ENCODE data around the gene G0S2. TPM values are rescaled to one million over a fixed set of nuclear protein-coding genes. Genes with fewer than 3 reads are reported as not detected.

G0S2 gene
- total and polyA plus RNA-seq, 9 of the 15 experiments (the other 6 are each of a cell fraction or from before 2014, with no cell fraction given): 0.18 to 65.6 (median 11.4) TPM

GRCh38 chr1:209673631-209674417, 1.4 kb upstream of the G0S2 start (continued):
- TF ChIP-seq FOXK1 (CRISPR knock-in tag; IDR thresholded peaks at IDR 0.05; ENCODE audit: borderline replicate concordance) (no peak), E2F1 (CRISPR knock-in tag; IDR thresholded peaks at IDR 0.05) (no peak), CREB5 (CRISPR knock-in tag; IDR thresholded peaks at IDR 0.05) (no peak; the same call in 1 of the 2 replicates), GATAD2B (IDR thresholded peaks at IDR 0.05; ENCODE audit: borderline replicate concordance) (no peak), TRIM24 (IDR thresholded peaks at IDR 0.05) (peak; percentile 81; a peak in 2 of 4 replicates), ZFP36 (IDR thresholded peaks at IDR 0.05; ENCODE audit: low read depth, low read length, partially characterized antibody) (peak; percentile 39), POLR2H (tag; IDR thresholded peaks at IDR 0.05; ENCODE audit: low read depth) (peak; percentile 88), NEUROD1 (IDR thresholded peaks at IDR 0.05; ENCODE audit: borderline replicate concordance, low read depth, low read length, partially characterized antibody) (peak; percentile 50), CHD1 (IDR thresholded peaks at IDR 0.05; ENCODE audit: low read length) (no peak), ZFP91 (CRISPR knock-in tag; IDR thresholded peaks at IDR 0.05) (no peak), ZNF12 (CRISPR knock-in tag; IDR thresholded peaks at IDR 0.05) (no peak), HMG20A (CRISPR knock-in tag; conservative IDR thresholded peaks at IDR 0.05) (no peak), THRB (CRISPR knock-in tag; conservative IDR thresholded peaks at IDR 0.05) (peak; percentile 82; the same call in 1 of the 2 replicates), MTF1 (CRISPR knock-in tag; IDR thresholded peaks at IDR 0.05; ENCODE audit: borderline replicate concordance) (no peak), CHD2 (IDR thresholded peaks at IDR 0.05; ENCODE audit: low read depth, low read length) (no peak), ZNF696 (CRISPR knock-in tag; conservative IDR thresholded peaks at IDR 0.05) (no peak), RNF219 (CRISPR knock-in tag; IDR thresholded peaks at IDR 0.05) (no peak), ZNF785 (CRISPR knock-in tag; IDR thresholded peaks at IDR 0.05) (no peak), DIDO1 (tag; IDR thresholded peaks at IDR 0.05; ENCODE audit: low read depth) (no peak), JUNB (CRISPR knock-in tag; conservative IDR thresholded peaks at IDR 0.05) (no peak), EP400 (IDR thresholded peaks at IDR 0.05) (peak; percentile 69; the same call in 1 of the 2 replicates)

Measured in K562 (cell line).